Measurements from ENCODE around the gene PITPNM2. TPM values are rescaled to one million over a fixed set of nuclear protein-coding genes. Genes with fewer than 3 reads are reported as not detected.

The PITPNM2 gene
- total RNA-seq, 2 donors from 2014 or later, result 7.9 to 14.3 TPM

DNA sequence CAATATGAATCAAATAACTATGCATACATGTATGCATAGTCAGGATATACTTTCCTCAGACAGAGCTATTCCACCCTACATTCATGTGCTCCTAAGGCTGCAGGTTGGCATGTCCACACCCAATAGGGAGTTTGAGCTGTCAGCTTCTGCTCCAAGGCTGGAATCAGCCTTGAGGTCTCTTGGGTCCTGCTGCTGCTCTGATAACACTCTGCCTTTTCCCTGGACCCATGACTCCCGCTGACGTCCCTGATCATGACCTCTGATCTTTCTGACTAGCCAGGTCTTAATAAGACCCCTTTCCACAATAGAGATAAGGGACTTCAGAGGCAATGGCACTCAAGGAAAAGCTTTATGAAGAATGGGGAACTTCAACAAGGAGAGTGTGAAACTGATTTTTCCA, 5.7 kb downstream of the PITPNM2 start:
- ATAC-seq (ENCODE audit: insufficient number of reproducible peaks, low FRiP score, low read depth), result no peak
- Histone ChIP-seq H3K27ac (no peak overlapping the region), H3K4me3 (no peak overlapping the region), H3K36me3 (no peaks in the 10 kb centered on the region), H3K9me3 (no peaks in the 10 kb centered on the region), H3K4me1 (ENCODE audit: control insufficient read depth in 1 of 2, low read depth in 2 of 2) (peaks cover 24 to 52% of the 10 kb centered on the region in 2 donors), H3K27me3 (replicated peaks; ENCODE audit: insufficient read depth) (no peaks in the 10 kb centered on the region)
- DNase-seq (ENCODE audit: low spot score), result no peak
- TF ChIP-seq, protein P1, sequence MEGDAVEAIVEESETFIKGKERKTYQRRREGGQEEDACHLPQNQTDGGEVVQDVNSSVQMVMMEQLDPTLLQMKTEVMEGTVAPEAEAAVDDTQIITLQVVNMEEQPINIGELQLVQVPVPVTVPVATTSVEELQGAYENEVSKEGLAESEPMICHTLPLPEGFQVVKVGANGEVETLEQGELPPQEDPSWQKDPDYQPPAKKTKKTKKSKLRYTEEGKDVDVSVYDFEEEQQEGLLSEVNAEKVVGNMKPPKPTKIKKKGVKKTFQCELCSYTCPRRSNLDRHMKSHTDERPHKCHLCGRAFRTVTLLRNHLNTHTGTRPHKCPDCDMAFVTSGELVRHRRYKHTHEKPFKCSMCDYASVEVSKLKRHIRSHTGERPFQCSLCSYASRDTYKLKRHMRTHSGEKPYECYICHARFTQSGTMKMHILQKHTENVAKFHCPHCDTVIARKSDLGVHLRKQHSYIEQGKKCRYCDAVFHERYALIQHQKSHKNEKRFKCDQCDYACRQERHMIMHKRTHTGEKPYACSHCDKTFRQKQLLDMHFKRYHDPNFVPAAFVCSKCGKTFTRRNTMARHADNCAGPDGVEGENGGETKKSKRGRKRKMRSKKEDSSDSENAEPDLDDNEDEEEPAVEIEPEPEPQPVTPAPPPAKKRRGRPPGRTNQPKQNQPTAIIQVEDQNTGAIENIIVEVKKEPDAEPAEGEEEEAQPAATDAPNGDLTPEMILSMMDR (IDR thresholded peaks at IDR 0.05), result no peak

DNA sequence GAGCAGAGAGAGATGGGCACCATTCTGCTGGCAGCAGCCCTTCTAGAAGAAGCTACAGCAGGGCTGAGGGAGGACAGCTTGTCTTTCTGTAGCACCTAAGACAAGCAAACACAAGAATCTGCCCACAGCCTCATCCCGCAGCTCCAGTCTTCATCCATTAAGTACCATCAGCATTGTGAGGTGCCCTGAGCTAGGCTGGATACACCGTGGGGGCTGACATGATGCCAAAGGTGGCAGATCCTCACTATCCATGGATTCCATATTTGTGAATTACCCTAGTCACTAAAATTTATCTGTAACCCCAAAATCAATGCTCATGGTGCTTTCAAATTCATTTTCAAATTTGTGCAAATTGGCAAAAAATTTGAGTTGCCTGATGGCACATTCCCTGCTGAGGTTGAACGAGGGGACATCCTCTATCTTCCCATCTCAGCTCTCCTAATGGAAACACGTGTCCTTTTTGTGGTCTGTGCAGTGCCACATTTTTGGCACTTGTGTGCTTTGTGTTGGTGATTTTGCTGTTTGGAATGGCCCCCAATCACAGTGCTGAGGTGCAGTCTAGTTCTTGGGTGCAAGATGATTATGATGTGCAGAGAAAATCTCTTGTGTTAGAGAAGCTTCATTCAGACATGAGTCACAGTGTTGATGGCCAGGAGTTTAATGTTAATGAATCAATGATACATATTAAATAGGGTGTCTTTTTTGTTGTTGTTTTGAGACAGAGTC, 7.0 kb downstream of the PITPNM2 start:
- peak overlapping the region; percentile 27 to 59 for H3K27ac ChIP-seq
- no peak for DNase-seq (ENCODE audit: low spot score)
- no peak overlapping the region for H3K4me3 ChIP-seq
- H3K27me3 ChIP-seq (replicated peaks; ENCODE audit: insufficient read depth), result no peaks in the 10 kb centered on the region
- TF ChIP-seq, protein P1 (IDR thresholded peaks at IDR 0.05), result no peak
- no peaks in the 10 kb centered on the region for H3K9me3 ChIP-seq
- no peaks in the 10 kb centered on the region for H3K36me3 ChIP-seq
- no peak for ATAC-seq (ENCODE audit: insufficient number of reproducible peaks, low FRiP score, low read depth)
- H3K4me1 ChIP-seq (ENCODE audit: control insufficient read depth in 1 of 2, low read depth in 2 of 2), result peaks cover 29 to 49% of the 10 kb centered on the region in 2 donors

DNA sequence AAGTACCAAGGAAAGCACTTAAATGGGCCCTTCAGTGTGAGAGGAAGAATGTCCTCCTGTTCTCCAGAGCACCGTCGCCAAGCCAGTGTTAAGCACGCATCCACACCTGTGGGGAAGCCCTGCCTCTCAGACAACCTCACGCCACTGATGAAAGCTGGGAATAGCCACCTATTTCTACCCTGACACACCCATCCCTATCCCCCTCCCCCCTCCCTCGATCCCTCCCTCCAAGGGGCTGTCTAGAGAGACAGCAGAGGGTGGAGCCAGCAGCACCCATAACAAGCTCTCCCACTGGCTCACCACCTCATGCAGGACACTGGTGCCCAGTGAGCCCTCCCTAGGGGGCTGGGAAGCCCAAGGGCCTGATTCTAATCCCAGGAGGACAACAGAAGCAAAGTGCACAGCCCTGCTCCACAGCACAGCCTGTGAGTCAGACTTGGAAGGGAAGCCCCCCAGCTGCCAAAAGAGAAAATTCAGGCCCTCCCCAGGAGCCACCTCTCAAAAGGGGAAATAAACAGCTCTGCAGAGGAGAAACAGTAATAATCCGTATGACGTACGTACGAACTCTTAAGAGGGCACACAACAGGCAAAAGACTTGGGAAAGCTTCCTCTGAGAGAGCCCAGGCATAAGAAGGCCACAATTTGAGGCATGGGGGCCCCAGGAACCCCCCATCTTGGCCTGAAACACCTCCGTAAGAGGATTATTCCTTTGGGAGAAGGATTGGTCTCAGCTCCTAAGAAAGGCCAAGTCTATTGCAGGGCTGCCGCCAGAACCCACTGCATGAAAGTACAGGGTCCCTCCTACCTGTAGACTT, 7.8 kb downstream of the PITPNM2 start:
- peaks cover 29 to 45% of the 10 kb centered on the region in 2 donors for H3K4me1 ChIP-seq (ENCODE audit: control insufficient read depth in 1 of 2, low read depth in 2 of 2)
- H3K9me3 ChIP-seq, result no peaks in the 10 kb centered on the region
- peak overlapping the region; percentile 27 to 59 for H3K27ac ChIP-seq
- DNase-seq (ENCODE audit: low spot score) (no peak), ATAC-seq (ENCODE audit: insufficient number of reproducible peaks, low FRiP score, low read depth) (no peak)
- TF ChIP-seq, protein P1 (IDR thresholded peaks at IDR 0.05), result no peak
- H3K27me3 ChIP-seq (replicated peaks; ENCODE audit: insufficient read depth), result no peaks in the 10 kb centered on the region
- no peaks in the 10 kb centered on the region for H3K36me3 ChIP-seq
- H3K4me3 ChIP-seq, result no peak overlapping the region

DNA sequence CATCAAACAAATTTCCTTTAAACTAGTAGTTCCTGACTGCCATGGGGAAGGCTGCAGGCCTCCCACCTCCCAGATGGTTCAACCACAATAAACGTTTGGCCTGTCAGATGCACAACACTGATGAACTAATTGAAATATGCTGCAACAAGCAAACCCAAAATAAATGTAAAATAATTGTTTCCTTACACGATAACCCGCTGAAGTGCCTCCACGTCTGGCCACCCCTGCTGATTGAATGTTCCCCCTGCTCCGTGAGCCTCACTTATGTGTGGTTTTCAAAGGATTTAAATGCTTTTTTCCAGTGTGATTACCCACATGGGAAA, 8.4 kb downstream of the PITPNM2 start:
- DNase-seq (ENCODE audit: low spot score) (no peak), ATAC-seq (ENCODE audit: insufficient number of reproducible peaks, low FRiP score, low read depth) (no peak)
- H3K27ac ChIP-seq, result peak overlapping the region; percentile 27 to 59
- no peak overlapping the region for H3K4me3 ChIP-seq
- H3K9me3 ChIP-seq, result no peaks in the 10 kb centered on the region
- peaks cover 29 to 45% of the 10 kb centered on the region in 2 donors for H3K4me1 ChIP-seq (ENCODE audit: control insufficient read depth in 1 of 2, low read depth in 2 of 2)
- TF ChIP-seq, protein P1 (IDR thresholded peaks at IDR 0.05), result no peak
- H3K36me3 ChIP-seq, result no peaks in the 10 kb centered on the region
- H3K27me3 ChIP-seq (replicated peaks; ENCODE audit: insufficient read depth), result no peaks in the 10 kb centered on the region
